NCI-H146 treated with DMSO at 0.1 percent for 48 hours (cell line): Measurements from ENCODE around the gene SELENOF.
A peak's percentile ranks its signal among the peaks of the same experiment; 100 is the strongest.

Experiments
- DNase-seq: peaks from one replicate; lab custom pipeline; 2025; ENCODE audit not compliant: unreplicated experiment; lab: John Stamatoyannopoulos, UW

The SELENOF gene

DNA sequence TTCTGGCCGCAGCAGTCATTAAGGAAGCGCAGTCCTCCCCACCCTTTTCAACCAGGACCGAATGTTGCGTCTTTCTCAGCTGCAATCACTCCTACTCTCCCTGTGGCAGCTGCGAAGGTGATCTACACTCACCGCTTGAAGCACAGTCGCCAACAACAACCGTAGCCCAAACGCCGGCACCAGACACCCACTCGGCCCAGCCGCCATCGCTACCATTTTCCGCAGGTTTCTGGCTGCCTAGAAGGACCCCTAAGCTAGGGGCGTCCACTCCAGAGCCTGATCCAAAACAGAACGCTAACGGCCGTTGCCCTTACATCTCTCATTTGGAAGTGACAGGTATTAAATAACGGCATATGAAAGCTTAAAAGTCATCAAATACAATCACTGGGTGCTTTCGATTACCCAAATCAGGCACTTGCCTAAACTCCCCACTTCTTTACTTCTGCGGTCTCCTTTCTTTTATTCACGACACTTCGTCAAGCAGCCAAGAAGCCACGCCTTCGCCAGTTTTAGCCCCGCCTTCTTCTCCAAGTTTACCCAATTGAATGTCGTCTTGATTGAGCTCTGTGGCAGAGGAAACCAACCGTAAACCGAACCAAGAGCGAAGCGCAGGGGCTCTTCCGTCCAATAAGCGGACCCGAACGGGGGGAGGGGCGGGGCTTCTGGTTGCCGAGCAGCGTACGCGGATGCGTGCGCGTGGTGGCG is at the start of gene SELENOF:
SELENOF (minus strand) TSS at position 231 of the 705 bp plus-strand sequence; CDS start at position 216, 15 bp downstream.
- peak; percentile 99 for DNase-seq

DNA sequence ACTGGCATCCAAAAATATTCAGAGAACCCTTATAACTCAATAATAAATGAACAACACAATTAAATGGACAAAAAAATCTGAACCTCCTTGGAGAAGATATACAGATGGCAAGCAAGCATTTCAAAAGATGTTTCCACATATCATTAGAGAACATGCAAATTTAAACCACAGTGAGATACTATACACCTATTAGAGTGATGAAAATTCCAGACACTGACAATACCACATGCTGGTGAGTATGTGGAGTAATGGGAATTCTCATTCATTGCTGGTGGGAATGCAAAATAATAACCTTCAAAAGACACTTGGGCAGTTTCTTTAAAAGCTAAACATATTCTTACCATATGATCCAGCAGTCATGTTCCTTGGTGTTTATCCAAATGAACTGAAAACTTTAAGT is 46.6 kb upstream of the SELENOF start:
- no peak for DNase-seq

DNA sequence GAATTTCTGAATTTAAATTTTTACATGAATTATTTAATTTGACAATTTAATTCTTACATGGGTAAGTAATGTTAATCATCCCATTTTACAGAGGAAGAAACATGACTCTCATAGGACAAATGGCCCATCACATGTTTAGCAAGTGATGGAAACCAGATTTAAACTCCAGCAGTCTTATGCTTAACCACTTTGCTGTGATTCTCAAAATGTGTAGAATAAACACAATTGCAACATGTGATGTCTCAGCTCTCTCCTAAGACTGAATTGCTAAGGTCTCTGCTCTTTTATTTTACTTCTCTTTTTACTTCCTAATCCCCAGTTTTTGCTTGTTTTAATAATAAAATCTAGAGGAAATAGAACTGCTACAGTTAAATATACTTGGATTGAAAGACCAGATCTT is 43.3 kb upstream of the SELENOF start:
- no peak for DNase-seq

DNA sequence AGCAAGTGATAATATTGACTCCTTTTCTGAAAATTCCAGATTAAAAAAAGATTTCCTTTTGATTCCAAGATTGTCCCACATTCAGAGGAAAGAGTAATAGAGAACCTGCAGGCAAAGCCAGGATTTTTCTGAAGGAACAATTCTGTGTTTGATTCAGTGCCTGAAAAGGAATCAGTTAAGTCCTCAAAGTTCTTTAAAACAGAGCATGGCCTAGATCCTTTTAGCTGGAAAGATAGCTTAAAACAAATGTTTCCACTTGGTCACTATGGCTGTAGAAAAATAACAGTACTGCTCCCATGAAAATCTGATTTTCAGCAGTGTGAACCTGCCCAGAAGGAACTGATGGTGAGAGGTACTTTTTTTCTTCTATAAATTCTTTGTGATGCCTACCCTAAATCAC is 42.3 kb upstream of the SELENOF start:
- DNase-seq = no peak

DNA sequence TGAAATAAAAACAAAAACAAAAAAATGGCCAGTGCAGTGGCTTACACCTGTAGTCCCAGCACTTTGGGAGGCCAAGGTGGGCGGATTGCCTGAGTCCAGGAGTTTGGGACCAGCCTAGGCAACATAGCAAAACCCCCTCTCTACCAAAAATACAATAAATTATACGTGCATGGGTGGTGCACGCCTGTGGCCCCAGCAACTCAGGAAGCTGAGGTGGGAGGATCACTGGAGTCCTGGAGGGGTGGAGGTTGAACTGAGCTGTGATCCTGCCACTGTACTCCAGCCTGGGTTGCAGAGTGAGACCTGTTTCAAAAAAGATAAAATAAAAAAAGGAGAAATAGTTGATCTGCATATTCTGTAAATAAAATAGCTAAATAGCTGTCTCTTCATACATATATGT is 41.8 kb upstream of the SELENOF start:
- DNase-seq = no peak

DNA sequence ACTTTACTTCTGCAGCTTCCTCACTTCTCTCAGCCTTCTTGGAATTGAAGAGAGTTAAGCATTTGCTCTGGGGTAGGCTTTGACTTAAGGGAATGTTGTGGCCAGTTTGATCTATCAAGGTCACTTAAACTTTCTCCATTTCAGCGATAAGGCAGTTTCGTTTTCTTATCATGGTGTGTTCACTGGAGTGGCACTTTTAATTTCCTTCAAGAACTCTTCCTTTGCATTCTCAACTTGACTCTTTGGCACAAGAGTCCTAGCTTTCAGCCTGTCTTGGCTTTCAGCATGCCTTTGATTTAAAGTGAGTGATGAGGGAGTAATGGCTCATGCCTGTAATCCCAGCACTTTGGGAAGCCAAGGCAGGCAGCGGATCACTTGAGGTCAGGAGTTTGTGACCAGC is 39.2 kb upstream of the SELENOF start:
- DNase-seq = no peak

DNA sequence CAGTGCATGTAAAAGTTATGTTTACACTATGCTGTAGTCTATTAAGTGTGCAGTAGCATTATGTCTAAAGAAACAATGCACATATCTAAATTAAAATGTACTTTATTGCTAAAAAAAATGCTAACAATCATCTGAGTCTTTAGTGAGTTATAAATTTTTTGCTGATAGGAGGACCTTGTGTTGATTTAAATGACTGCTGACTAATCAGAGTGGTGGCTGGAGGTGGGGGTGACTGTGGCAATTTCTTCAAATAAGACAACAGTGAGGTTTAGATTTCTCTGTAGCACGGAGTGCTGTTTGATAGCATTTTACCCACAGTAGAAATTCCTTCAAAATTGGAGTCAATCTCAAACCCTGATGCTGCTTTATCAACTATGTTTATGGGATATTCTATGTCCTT is 37.5 kb upstream of the SELENOF start:
- no peak for DNase-seq

DNA sequence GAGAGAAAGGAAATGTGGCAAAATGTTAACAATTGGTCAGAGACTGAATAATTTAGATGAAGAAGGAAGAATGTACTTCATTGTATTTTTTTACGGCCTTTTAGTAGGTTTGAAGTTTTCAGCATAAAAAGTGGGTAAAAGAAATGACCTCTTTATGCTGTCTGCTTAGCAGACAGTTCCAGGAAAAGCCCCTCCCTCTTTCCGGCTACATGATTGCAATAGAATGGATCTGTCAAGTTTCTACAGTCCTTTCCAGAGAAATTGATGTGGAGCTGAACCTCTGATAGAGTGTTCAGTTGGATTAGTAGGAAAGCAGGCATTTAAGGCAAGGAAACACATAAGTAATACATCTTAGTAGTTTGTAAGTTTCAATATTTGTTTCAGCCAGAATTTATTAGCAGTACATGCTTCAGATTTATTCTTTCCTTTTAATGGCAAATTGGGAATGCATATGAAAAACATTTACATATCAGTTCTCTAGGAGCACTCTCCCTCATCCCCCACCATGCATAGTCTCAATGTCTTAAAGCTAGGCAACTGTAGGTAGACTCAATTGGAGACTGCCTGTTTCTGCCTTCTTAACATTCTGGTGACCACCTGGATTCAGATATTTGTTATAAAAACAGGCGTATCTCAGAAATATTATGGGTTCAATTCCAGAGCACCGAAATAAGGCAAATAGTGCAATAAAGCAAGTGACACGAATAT is 36.9 kb upstream of the SELENOF start:
- DNase-seq = no peak

DNA sequence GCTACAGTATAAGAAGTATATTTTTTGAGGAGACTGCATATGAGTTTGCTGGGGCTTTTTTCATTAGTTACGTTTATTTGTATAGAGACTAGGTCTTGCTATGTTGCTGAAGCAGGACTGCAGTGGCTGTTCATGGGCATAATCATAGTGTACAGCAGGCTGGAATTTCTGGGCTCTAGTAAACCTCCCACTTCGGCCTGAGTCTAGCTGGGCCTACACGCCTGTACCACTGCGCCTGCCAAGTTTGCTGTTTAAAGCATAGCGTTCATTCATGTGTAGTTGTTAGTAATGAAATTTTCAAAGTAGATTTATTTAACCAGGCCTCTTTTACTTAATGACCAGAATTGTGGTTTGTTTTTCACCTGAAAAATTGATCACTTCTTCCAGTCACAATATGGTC is 34.3 kb upstream of the SELENOF start:
- no peak for DNase-seq

DNA sequence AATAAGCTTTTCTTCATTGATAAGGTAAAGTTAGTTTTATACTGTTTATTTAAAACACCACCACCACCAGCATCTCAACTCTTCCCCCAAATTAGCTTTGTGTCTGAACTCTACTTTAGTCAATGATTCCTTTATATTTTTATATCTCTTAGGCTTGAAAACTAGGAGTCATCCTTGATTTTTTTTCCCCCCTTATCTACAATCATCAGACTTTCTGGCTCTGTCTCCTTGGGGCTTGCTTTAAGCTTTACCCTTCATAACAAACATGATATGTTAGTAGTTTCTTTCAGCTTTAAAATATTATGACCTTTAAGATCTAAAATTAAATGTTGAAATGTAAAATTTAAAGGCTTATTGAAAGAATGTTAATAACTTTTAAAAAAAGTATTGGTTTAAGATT is 28.8 kb upstream of the SELENOF start:
- DNase-seq = no peak

DNA sequence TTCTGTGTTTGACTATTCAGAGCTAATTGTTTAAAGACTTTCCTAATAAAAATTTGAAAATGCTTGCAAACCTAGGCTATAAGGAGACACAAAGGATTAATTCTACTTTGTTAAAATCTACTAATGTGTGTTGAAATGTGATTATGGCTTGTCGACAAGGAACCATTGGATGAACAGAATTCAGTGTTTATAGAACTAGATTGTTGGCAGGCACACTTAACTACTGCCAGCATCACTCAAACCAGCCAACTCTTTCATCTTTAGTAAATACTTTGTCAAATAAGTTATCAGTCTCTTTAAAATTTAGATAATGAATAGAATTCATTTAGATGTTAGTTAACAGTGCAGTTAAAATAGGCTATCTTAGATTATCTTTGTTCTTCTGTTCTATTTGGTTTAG is 28.1 kb upstream of the SELENOF start:
- DNase-seq = no peak

DNA sequence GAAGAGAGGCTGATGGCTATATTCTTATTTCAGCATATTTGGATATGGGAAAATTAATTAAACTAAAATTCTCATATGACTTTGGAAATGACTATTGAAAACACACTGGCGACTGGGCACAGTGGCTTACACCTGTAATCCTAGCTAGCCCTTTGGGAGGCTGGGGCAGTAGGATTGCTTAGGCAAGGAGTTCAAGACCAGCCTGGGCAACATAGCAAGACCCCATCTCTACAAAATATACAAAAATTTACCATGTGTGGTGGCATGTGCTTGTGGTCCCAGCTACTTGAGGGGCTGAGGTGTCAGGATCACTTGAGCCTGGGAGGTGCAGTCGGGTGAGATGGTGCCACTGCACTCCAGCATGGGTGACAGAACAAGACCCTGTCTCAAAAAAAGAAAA is 26.7 kb upstream of the SELENOF start:
- no peak for DNase-seq

DNA sequence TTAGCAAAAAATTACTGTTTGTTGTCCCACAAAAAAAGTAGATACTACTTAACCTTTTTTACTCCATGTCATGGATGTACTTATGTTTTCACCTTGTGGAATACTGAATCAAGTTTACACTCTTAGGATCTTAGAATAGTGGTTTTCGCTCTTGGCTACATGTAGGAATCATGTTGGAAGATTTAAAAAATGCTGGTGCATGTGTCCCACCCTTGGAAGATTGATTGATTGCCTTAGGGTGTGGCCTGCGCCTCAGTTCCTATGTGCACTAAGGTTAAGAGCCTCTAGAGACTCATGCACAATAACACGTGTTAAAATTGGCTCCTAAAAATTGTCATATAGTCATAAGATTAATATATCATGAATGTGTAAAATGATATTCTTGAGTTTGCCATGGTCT is 25.5 kb upstream of the SELENOF start:
- no peak for DNase-seq

DNA sequence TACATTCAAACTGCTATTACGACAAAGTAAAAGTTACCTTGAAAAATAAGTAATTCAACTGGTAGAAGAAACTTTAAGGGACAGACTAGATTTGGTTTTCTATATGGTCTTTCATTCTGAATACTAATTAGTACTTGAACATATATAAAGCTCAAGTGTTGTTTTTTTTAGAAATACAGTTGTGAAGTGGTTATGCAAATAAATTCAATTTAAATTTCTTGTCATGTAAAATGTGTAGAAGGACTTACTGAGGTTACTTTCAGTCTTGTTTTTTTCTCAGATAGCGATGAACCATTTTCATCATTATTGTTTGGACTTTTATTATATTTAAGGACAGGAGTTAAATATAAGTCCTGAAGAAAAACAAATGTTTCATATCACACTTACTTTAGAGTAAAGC is 24.9 kb upstream of the SELENOF start:
- DNase-seq = no peak

DNA sequence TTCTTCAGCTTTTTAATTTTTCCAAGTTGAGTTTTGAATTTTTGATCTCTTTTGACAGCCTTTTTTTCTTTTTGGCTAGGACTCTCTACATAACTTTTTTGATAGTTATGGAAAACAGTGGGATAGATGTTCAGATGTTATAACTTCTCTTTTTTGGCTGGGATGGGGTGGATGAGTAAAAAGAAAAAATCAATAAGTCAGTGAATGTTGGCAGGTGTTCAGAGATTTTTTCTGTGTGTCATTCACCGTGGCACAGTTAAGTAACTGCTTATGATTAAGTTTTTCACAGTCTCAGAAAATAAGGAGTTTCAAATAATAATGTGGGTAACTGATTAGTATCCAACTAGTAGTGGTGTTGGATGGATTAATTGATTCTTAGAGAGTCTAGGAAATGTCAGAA is 24.5 kb upstream of the SELENOF start:
- no peak for DNase-seq

DNA sequence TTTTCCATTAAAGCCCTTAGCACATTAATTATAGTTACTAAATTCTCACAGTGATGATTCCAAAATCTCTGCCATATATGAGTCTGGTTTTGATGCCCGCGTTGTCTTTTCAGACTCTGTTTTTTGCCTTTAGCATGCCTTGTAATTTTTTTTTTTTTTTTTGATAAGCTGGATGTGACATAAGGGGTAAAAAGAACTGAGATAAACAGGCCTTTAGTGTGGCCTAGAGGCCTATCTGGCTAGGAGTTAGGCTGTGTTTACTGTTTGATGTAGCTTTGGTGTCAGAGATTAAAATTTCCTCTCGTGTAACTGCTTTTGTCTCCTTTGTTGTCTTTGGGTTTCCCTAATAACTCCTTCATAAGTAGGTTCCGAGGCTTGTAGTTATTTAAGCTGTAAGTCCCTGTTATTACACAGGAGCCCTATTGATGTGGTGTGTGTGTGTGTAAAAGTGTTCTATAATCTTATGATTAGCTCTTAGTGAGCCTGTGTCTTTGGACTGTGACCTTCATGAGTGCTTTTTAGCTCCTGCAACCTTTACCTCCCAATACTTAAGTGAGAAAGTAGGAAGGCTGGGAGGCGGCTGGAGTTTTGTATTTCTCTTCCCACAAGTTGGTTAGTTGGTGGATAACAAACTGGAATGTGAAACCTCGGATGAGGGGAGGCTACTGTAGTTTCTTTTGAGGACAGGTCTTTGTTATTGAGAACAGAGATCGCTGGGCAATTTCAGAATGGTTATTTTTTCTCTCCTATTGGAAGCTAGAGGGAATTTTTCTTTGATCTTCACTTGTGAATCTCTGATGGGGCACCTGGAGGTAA is 19.8 kb upstream of the SELENOF start:
- DNase-seq = peak; percentile 30

DNA sequence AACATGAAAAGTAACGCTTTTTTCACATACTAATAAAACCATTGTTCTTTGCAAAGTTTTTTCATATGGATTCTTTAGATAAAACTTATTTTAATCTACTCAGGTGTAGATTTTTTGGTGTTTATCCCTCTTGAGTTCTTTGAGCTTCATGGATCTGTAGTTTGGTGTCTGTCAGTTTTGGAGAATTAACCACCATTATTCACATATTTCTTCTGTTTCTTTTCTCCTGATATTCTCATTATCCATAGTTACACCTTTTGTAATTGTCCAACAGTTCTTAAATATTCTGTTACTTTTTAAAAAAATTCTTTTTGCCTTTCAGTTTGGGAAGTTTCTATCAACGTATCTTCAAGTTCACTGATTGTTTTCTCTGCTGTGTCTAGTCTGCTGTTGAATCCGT is 19.1 kb upstream of the SELENOF start:
- no peak for DNase-seq

DNA sequence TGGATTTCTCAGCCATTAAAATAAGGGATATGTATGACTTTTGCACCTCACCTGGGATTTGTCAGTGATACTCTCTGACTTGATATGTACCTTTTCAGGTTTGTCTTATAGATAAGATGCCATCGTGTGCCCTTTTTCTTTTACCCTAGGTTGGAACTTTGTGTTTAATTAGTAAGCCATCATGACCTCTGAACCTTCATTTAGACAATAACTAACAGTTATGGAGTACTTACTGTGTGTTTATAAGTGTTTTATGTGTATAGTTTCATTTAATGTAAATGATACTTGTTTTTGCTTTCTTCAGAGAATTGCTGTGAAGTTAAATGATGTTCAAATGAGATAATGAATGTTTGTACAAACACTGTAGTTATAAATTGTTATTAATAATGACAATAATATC is 14.9 kb upstream of the SELENOF start:
- no peak for DNase-seq

DNA sequence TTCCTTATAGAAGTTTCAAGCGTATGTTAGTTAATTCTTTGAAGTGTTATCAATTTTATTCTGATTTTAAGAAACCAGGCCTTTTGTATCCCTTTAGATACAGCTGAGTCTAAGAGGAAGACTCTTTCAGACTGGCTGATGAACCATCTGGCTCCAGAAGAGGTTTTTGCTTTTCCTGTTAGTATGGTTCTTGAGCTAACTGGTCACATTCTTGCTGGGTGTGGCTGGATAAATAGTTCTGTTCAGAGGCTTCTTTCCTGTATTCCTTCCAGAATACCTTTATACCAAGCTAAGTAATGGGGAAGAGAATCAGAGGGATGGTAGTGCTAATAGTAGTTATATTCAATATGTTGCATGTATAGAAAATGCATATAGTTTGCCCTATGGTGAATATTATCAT is 13.0 kb upstream of the SELENOF start:
- no peak for DNase-seq

DNA sequence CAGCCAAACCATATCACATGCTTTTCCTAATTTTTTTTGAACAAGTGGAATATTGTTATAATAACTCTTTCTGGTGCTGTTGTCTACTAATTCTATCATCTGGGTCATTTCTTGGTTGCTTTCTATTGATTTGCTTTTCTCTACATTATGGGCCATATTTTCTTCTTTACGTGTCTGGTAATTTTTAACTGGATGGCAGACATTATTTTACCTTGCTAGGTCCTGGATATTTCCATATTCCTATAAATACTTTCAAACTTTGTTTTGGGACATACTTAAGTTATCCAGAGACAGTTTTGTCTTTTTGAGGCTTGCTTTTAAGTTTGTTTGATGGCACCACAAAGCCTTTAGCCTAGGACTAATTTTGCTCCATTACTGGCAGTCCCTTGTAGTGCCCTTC is 11.8 kb upstream of the SELENOF start:
- DNase-seq = no peak

DNA sequence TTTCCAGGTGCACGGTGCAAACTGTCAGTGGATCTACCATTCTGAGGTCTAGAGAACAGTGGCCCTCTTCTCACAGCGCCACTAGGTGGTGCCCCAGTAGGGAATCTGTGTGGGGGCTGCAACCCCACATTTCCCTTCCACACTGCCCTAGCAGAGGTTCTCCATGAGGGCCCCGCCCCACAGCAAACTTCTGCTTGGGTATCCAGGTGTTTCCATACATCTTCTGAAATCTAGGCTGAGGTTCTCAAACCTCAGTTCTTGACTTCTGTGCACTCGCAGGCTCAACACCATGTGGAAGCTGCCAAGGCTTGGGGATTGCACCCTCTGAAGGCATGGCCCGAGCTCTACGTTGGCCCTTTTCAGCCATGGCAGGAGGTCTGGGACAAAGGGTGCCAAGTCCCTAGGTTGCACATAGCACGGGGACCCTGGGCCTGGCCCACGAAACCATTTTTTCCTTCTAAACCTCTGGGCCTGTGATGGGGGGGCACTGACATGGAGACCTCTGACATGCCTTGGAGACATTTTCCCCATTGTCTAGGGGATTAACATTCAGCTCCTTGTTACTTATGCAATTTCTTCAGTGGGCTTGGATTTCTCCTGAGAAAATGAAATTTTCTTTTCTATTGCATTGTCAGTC is 10.5 kb upstream of the SELENOF start:
- DNase-seq = no peak

DNA sequence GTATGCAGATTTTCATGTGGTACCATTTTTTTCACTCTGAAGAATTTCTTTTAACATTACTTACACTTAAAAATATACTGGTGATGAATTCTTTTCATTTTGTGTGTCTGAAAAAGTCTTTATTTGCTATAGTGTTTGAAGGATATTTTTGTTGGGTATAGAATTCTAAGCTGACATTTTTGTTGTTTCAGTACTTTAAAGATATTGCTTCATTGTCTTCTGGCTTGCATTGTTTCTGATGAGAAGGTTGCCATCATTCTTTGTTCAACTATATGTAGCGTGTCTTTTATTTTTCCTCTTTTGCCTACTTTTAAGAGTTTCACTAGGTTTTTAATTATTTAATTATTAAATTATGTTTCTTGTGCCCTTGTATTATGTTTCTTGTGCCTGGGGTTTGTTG is 8.5 kb upstream of the SELENOF start:
- DNase-seq = no peak
